Right ventricle myocardium inferior (tissue), 1 donor: ENCODE results near the gene OCRL. TPM values are rescaled to one million over a fixed set of nuclear protein-coding genes. Genes with fewer than 3 reads are reported as not detected.
"Not testable (repeated sequence)": the region's sequence is repeated elsewhere in the genome, so short reads cannot be mapped to it uniquely, and the experiment has no call there.

Experiments
- ATAC-seq: fragments of 200-7000 bp; cut with Tn5 transposase; one replicate; pipeline ENCODE4 v1.9.1; 2020; ENCODE audit warnings: mild to moderate bottlenecking, moderate library complexity
- DNase-seq: peaks from one replicate; pipeline ENCODE4 v3.0.0; 2021; ENCODE audit errors: missing footprints
- intact Hi-C: fragments of 100-400 bp; cut with DNase I; formaldehyde crosslinking; loops from one replicate; pipeline ENCODE4 v1.11.0; 2022
- total RNA-seq: library from RNA; stranded (reverse); fragmentation: NEBNext Ultra II Directional; extraction: Animal tissue kit (Norgen Biotek cat#: 25700); gene quantifications from one replicate; pipeline ENCODE4 v1.2.1, GENCODE V29; 2021
- donor health status: DM: no; HTN: yes; CAD: no; lungs with severe emphysema.

Gene OCRL
- total RNA-seq, 1 donor from 2014 or later = 9.3 TPM

DNA sequence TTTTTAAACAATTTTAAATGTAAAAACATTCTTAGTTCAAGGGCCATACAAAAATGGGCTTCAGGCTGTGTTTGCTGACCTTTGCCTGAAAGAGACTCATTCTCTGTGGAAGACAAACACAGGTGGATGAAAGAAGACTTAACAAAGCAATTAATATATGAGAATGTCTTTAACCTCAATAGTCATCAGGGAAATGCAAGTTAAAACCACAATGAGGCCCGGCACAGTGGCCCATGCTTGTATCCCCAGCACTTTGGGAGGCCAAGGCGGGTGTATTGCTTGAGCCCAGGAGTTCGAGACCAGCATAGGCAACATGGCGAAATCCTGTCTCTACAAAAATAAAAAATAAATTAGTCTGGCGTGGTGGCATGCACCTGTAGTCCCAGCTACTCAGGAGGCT is 9.6 kb upstream of the OCRL start:
- intact Hi-C loops = no loop called here
- ATAC-seq = no peak
- DNase-seq = no peak

DNA sequence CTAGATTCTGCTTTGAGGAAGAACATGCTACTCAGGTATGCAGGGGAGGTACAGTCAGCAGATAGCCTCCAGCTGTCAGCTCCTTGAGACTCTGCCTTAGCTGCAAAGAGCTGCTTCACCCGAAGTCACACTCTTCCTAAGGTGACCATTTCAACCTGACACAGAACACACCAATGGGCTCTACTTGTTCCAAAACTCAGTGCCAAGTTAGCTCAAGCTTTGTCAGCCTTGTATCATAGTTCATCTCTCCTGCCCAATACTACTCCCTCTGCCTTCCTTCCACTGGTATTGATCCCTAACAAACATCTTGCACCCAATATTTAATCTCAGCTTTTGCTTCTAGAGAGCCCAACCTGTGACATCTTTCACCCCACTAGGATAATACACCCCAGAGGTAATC is 8.9 kb upstream of the OCRL start:
- DNase-seq (no peak), ATAC-seq (no peak)
- intact Hi-C loops = no loop called here

DNA sequence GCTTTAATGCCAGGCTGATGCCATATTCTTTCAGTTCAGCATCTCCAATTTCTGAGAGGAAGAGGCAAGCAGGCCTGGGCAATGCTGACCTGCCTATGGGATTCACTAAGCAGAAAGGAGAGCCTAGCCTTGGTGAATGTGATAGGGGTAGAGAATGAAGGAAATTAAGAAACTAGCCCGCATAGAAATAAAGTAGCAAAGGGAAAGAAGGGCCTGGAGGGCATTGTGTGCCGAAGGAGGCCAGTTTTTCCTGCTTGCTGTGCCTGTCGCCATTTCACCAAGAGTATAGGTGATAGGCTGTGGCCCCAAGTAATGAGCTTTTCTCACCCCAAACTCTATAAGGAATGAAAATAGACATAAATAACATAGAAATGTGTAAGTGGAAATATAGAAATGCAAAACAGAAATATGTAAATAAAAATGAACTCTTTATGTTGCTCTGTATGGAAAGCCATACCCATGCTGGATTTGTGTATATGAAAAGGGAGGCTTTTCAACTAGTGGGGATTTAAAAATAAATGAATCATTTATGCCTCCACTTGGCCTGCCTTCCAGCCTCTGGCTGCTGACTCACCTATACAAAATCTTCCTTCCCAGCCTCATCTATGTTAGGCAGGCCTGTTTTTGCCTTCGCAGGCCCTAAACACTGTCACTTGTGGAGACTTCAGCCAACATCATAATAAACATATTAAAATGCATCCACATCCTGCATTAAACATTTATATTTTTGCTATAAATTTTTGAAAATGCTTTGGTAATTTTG is 5.1 kb upstream of the OCRL start:
- intact Hi-C loops = no loop called here
- DNase-seq = no peak
- ATAC-seq = no peak

GRCh38 chrX:129540722-129541184 is 694 bp downstream of the OCRL start:
- DNase-seq = no peak

DNA sequence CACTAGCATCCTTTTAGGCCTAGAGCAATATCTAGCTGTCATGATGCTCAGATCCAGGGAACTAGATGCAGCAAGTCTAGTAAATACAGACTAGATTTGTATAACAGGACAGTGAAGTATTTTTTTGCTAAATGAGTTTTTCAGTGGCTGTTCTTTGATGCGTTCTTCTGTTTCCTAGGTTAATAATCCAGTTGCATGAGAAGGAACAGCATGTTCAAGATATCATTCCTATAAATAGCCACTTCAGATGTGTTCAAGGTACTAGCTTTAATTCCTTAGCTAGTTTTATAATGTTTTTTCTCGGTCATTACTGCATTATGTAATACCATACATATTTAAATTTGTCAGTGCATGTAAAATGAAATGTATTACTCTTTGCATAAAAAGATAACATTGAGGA is 4.7 kb downstream of the OCRL start:
- no peak for DNase-seq
- no peak for ATAC-seq
- intact Hi-C loops = no loop called here

More at GRCh38 chrX:129540722-129541184, 694 bp downstream of the OCRL start:
- ATAC-seq = peak; percentile 40
- intact Hi-C loops = no loop called here

DNA sequence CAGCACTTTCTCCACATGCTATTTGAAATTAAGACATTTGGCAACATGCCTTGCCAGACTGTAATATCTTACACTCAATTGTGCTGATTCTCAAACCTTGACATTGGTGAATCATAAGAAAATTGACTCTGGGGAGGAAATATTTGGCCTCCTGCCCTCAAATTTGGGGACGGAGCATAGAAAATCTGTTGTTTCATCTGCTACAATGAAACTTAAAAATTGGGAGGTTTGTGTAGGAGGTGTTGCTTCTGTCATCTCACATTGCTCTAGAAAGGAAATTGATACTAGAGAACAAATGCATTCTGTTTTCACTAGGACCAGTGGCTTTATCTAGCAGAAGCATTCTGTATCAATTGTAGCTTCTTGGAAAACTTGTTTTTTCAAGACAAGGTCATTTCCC is 5.3 kb downstream of the OCRL start:
- DNase-seq (no peak), ATAC-seq (no peak)
- intact Hi-C loops = no loop called here

DNA sequence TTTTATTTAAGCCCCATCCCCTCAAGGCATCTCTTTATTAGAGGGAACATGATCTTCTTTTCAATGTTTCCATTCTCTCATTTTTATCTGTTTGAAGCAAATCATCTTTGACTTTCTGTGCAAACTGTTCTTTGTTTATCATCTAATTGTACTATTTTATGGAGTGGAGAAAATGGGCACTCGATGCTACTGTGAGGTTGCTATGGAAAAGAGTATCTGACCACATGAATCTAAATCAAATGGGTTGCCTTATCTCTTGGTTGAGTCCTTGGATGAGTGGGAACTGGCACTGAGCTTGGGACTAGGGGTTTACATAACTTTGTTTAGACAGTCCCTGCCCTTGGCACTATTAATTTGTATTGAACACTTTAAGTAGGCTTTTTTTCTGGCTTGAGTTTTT is 9.1 kb downstream of the OCRL start:
- DNase-seq (no peak), ATAC-seq (no peak)
- intact Hi-C loops = no loop called here

GRCh38 chrX:129553619-129554288 is 13.7 kb downstream of the OCRL start:
- ATAC-seq (no peak), DNase-seq (no peak)
- intact Hi-C loops = no loop called here

- intact Hi-C loops, ATAC-seq, DNase-seq: not testable (repeated sequence)
Observed at GRCh38 chrX:129554816-129555215, 14.8 kb downstream of the OCRL start.

DNA sequence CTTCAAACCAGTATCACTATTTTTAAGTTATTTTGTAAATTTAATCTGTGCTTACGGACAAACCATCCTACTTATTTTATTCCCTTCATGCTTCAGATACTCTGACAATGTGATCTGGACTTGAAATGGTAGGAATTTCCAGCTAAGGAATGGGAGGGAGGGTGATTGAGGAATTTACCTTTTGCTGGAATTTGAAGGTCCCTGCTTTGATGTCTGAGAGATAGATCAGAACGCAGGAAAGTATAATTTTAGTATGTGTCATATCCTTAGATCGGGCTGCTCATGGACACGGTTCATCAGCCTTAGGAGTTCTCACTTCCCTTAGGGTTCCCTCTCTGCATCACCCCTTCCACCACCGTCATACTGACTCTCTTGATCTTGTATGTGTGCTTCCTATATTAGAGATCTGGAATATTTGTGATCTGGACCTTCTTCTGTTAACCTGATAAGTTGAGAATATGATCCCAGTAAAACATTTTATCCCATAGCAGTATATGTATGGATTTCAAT is 16.8 kb downstream of the OCRL start:
- intact Hi-C loops = no loop called here
- no peak for ATAC-seq

DNA sequence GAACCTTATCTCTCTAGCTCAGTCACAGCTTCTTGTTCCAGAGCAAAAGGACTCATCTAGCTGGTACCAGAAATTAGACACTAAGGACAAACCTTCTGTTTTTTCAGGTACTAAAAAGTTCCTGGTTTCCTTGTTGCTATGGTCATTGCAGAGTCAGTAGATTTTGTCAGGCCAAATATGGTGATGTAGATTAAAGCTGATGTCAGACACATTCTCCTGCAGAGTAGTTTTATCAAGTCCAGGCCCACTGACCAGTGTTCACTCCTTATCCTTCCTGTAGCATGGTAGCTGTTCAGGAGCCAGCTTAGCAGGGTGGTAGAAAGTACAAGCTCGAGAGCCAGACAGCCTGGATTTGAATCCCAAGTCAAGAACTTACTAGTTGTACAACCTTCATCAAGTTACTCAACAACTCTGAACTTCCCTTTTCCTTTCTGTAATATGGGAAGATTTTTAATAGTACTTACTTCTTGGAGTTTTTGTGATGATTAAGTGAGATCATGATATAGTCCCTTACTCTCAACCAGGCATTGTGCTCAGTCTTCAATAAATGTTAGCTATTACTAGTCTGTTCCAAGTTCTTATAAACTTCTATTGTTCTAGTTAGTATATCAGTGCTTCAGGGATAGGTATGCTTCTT is 17.9 kb downstream of the OCRL start:
- no peak for ATAC-seq
- DNase-seq = no peak
- intact Hi-C loops = no loop called here

More for the DNA sequence above, 16.8 kb downstream of the OCRL start:
- DNase-seq = no peak

DNA sequence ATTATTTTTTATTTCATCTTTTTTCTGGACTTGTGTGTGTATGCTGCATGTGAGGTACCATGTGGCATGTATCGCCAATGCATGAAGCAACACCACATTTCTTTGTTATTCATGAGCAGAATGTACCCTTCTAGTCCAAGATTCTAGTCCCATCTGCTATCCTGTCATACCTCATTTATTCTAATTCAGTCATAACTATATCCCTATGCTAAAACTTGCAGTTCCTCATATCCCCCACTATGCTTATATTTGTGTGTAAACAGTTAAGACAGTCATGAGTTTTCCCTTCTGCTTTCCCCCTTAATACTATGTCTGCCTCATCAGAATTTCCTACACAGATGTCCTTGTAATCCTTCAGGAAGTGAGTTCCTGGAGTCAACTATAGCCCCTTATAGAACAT is 19.7 kb downstream of the OCRL start:
- DNase-seq = no peak
- no peak for ATAC-seq
- intact Hi-C loops = no loop called here

DNA sequence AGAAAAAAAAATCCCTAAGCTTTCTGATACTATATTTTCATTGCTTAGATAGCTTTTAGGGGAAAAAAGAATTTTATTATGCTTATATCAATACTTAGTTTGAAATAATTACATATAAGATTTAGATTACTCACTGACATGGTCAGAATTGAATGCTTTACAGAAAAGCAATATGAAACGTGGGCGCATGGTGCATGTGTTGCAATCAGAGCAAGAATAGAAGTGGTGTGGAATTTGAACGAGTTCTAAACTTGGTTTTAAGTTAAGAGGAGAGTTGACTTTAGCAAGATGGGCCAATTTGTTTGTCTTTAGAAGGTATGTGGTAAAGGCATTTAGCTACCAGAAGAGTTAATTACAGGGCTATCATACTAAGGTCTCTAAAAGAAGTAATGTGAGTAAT is 21.4 kb downstream of the OCRL start:
- ATAC-seq = no peak
- DNase-seq = no peak
- intact Hi-C loops = no loop called here

DNA sequence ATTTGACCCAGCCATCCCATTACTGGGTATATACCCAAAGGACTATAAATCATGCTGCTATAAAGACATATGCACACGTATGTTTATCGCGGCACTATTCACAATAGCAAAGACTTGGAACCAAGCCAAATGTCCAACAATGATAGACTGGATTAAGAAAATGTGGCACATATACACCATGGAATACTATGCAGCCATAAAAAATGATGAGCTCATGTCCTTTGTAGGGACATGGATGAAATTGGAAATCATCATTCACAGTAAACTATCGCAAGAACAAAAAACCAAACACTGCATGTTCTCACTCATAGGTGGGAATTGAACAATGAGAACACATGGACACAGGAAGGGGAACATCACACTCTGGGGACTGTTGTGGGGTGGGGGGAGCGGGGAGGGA is 24.3 kb downstream of the OCRL start:
- intact Hi-C loops, DNase-seq, ATAC-seq: not testable (repeated sequence)

DNA sequence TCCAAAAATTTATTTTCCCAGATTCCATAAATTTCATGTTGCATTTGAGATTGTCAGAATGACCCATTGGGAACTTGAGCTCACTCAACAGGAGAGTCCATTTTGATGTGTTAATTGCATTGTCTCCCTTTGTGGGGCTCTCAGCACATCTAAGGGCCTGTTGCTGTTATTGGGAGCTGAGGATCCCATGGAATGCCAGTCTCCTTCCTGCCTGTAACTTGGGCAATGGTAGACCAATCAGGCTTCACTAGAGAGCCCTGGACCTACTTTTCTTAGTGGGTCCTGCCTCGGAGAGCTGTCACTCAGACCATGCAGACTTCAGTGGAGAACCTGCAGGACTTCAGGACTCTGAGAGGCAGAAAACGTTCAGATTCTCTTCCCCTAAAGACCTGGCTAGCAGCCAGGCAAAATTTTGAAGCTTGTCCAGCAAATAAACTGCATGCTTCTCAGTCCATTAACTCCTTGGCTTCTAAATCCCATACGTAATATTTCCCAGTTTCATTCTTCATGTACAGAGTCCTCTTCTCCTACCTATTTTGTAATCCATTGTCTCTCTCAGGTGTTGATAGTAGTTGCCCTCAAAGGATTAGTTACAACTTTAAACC is 25.1 kb downstream of the OCRL start:
- intact Hi-C loops = no loop called here
- DNase-seq (no peak), ATAC-seq (no peak)

DNA sequence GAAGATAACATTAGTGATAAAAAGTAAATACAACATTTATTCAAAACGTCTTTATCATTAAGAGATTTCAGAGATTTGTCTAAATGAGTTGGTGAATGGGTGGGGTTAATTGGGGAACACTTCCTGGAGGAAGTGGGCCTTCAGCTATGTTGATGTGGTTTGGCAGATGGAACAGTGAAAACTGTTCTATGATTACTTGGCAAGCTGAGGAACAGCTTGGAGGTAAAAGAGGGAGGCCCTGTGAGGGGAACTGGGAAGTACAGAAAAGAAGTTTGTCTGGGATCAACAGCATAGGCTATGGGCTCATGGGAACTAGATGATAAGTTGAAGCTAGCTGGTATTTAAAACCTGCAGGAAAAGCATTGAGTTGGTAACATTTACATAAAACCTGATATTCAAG is 26.0 kb downstream of the OCRL start:
- DNase-seq (no peak), ATAC-seq (no peak)
- intact Hi-C loops = no loop called here

DNA sequence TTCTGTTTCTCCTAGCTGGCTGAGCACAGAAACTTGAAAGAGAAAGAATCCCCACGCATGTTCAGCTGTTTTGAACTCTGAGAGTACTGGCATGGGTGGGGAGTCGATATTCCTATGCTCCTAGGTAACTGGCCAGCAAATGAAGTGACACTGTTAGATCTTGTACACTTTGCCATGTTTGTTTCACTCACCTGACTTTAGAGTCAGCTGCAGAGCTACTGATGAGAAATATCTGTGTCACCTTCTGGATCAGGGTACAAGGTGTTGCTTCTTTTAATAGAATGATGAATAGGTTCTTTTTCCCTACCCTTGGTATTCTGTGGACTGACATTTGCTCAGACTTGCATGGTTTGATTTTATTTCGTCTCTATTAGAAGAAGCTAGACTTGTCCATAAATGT is 28.3 kb downstream of the OCRL start:
- intact Hi-C loops = no loop called here
- no peak for DNase-seq
- no peak for ATAC-seq

DNA sequence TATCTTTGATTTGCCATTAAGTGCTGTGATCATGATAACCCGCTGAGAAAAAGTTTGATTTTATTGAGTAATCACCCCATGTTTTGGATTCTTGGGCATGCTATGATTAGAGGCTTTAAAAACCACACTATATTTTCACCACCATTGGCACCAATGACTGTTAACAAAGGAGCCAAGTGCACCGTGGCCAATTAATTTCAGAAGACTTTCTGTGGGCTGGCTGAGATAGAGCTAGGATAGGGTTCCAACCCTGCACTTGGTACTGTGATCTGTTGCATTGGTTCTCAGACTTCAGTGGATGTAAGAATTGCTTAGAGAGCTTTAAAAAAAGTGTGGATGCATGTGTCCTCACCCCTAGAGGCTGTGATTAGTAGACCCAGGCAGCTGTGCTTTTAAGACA is 32.4 kb downstream of the OCRL start:
- ATAC-seq (no peak), DNase-seq (no peak)
- intact Hi-C loops = no loop called here

DNA sequence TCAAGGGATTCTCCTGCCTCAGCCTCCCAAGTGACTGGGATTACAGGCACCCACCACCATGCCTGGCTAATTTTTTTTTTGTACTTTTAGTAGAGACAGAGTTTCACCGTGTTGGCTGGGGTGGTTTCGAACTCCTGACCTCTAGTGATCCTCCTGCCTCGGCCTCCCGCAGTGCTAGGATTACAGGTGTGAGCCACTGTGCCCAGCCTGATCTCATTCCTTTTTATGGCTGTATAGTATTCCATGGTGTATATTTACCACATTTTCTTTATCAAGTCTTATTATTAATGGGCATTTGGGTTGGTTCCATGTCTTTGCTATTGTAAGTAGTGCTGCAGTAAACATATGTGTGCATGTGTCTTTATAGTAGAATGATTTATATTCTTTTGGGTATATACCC is 33.6 kb downstream of the OCRL start:
- intact Hi-C loops, DNase-seq, ATAC-seq: not testable (repeated sequence)
